HFFc6 (cell line): ENCODE results near the gene SNX11. TPM values are rescaled to one million over a fixed set of nuclear protein-coding genes. Genes with fewer than 3 reads are reported as not detected.

ENCODE experiments used
- DNase-seq: peaks from one replicate; pipeline ENCODE4 v3.0.0-alpha.2; 2018
- H3K27ac Mint-ChIP-seq: 2 replicates; pipeline ENCODE4 v1.8.0; 2020; ENCODE audit warnings: mild to moderate bottlenecking, mixed read lengths
- H3K27me3 Mint-ChIP-seq: 2 replicates; pipeline ENCODE4 v1.8.0; 2021; ENCODE audit warnings: mild to moderate bottlenecking, moderate library complexity, mixed read lengths; ENCODE audit not compliant: insufficient read depth
- H3K36me3 Mint-ChIP-seq: 2 replicates; pipeline ENCODE4 v1.8.0; 2021; ENCODE audit warnings: low read depth, mixed read lengths
- H3K4me1 Mint-ChIP-seq: 2 replicates; pipeline ENCODE4 v1.8.0; 2020; ENCODE audit warnings: low read depth, mixed read lengths
- H3K4me3 Mint-ChIP-seq: 2 replicates; pipeline ENCODE4 v1.8.0; 2020; ENCODE audit warnings: mild to moderate bottlenecking, moderate library complexity, mixed read lengths
- H3K9me3 Mint-ChIP-seq: 2 replicates; pipeline ENCODE4 v1.8.0; 2020; ENCODE audit warnings: mild to moderate bottlenecking, mixed read lengths
- microRNA-seq: library from miRNA; unstranded; fragments of <30 nt; microRNA quantifications from one replicate; pipeline ENCODE4, GENCODE V29; 2019
- total RNA-seq, 6 experiments: library from RNA; stranded (reverse); fragmentation: NEBNext Ultra II Directional; extraction: Animal tissue kit (Norgen Biotek cat#: 25700); gene quantifications; 2 replicates in 1 of 6; 3 replicates in 5 of 6; pipeline ENCODE4 v1.2.3, GENCODE V29; 2021
- TF ChIP-seq, protein P1 (sequence below): fragments of 200-600 bp; sonication (generic); IDR thresholded peaks from 2 replicates; pipeline ENCODE4 v1.5.0; 2021; ENCODE audit warnings: antibody characterized with exemption, mild to moderate bottlenecking

The SNX11 gene
- total RNA-seq, 6 experiments from 2014 or later, result 16.5 to 21.9 (median 19.6) TPM

DNA sequence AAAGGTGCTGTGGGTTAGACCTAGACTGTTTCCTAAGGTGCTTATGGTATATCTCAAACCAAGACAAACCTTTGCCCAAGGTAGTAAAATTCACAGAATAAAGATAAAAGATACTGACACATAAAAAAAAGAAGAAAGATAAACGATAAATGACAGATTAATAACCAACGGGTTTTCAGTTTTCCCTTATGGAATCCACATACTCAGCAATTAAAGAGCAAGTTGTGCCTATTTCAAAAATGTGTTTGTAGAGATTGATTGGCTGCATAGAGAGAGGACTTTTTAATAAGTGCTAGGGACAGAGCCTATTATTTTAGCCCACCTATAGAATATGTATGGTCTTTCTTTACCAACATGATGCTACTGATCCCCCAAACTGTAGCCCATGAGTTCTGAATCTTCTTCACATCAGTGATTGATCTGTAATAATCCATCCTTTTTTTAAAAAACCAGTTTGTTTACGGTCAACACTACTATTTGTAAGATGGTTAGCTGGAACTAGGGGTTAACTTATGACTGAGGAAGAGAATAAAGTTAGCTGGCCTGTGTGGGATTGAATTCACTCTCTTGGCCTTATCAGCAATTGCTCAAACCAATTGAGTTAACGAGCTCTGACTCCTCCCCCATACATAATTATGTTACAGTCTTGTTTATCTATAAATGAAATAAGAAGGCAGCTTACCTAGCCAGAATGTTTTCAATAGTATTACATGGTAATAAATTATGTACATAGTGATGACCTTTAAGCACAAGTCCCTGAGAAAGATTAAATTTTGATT lies 53.8 kb downstream of the SNX11 start:
- no peaks in the 10 kb centered on the region for H3K9me3 Mint-ChIP-seq
- TF ChIP-seq, protein P1, sequence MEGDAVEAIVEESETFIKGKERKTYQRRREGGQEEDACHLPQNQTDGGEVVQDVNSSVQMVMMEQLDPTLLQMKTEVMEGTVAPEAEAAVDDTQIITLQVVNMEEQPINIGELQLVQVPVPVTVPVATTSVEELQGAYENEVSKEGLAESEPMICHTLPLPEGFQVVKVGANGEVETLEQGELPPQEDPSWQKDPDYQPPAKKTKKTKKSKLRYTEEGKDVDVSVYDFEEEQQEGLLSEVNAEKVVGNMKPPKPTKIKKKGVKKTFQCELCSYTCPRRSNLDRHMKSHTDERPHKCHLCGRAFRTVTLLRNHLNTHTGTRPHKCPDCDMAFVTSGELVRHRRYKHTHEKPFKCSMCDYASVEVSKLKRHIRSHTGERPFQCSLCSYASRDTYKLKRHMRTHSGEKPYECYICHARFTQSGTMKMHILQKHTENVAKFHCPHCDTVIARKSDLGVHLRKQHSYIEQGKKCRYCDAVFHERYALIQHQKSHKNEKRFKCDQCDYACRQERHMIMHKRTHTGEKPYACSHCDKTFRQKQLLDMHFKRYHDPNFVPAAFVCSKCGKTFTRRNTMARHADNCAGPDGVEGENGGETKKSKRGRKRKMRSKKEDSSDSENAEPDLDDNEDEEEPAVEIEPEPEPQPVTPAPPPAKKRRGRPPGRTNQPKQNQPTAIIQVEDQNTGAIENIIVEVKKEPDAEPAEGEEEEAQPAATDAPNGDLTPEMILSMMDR, result no peak
- no peak overlapping the region for H3K4me3 Mint-ChIP-seq
- DNase-seq, result no peak
- no peaks in the 10 kb centered on the region for H3K36me3 Mint-ChIP-seq
- H3K4me1 Mint-ChIP-seq, result no peaks in the 10 kb centered on the region
- peaks cover 37% of the 10 kb centered on the region for H3K27me3 Mint-ChIP-seq
- H3K27ac Mint-ChIP-seq, result no peak overlapping the region

DNA sequence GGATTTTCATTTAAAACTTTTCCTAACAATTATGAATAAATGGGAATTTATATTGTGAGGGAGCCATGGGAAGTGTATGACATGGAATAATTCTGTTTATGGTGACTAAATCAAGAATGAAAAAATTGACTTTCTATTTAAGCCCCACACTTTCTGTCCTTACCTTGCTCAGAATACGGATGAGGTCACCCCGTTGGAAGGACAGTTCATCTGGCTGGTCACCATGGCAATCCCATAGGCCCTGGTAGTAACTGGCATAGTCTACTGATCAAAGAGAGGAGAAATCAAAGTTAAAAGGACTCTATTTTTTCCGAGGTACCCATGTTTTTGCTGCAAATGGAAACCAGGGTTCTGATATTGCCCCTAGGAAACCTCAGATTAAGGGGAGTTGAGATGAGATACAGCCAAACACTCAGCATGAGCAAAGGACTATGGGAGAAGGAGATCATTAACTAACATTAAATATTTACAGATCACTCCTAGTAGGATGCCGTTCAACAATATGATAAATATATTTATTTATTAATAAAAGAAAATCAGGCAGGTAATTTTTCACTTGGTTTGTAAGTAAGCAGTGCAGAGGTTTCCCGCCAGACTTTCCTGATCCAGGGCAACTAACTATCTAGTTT lies 54.9 kb downstream of the SNX11 start:
- Mint-ChIP-seq H3K27me3 (peaks cover 43% of the 10 kb centered on the region), H3K4me3 (no peak overlapping the region), H3K9me3 (no peaks in the 10 kb centered on the region), H3K36me3 (no peaks in the 10 kb centered on the region), H3K4me1 (no peaks in the 10 kb centered on the region), H3K27ac (no peak overlapping the region)
- DNase-seq, result no peak
- TF ChIP-seq, protein P1, result no peak

DNA sequence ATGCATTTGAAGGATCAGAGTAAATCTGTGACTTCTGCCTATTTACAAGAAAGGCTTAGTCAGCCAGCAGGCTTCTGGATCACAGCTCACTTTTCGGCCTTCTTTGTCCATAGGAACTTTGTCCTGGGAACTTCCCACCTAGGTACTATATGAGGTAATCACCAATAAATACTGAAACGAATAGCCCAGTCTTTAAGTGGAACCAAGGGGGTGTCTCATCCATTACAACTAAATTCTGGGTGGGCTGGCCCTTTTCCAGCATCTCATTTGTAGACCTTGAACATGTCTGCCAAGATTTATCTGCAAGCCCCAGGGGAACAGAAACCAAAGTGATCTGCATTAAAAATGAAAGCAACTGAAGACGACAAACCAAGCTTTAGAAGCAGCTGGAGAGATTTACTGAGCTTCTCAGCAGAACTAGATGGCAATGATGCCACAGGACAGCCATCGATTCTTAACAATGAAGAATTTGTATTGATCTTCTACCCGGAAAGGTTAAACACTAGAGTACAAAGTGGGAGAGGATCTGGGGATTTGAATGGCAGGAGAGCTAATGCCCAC lies 55.5 kb downstream of the SNX11 start:
- H3K27me3 Mint-ChIP-seq, result peaks cover 47% of the 10 kb centered on the region
- H3K27ac Mint-ChIP-seq, result no peak overlapping the region
- DNase-seq, result no peak
- H3K4me3 Mint-ChIP-seq, result peak overlapping the region; percentile 2; the same call in 1 of the 2 replicates
- no peaks in the 10 kb centered on the region for H3K4me1 Mint-ChIP-seq
- no peaks in the 10 kb centered on the region for H3K9me3 Mint-ChIP-seq
- H3K36me3 Mint-ChIP-seq, result no peaks in the 10 kb centered on the region
- TF ChIP-seq, protein P1, result no peak

DNA sequence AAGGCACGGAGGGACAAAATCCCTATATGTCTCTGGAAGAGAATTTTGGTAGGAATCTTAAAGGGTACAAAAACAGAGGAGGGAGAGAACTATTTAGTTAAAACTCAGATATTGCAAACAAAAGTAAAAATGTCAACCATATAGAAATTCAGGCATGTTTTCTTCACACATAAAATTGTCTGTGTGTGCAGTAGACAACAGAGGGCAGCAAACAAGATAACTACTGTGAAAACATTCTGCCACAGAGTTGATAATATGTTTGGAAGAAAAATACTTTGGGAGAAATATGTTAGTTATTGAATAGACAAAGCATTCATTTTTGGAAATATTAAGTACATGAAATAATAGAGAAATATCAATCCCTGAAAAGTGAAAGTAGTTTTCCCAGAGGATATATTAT lies 56.2 kb downstream of the SNX11 start:
- H3K27ac Mint-ChIP-seq, result no peak overlapping the region
- TF ChIP-seq, protein P1, result peak; percentile 48
- no peaks in the 10 kb centered on the region for H3K36me3 Mint-ChIP-seq
- no peaks in the 10 kb centered on the region for H3K4me1 Mint-ChIP-seq
- peaks cover 42% of the 10 kb centered on the region for H3K27me3 Mint-ChIP-seq
- DNase-seq, result no peak
- no peaks in the 10 kb centered on the region for H3K9me3 Mint-ChIP-seq
- H3K4me3 Mint-ChIP-seq, result no peak overlapping the region

DNA sequence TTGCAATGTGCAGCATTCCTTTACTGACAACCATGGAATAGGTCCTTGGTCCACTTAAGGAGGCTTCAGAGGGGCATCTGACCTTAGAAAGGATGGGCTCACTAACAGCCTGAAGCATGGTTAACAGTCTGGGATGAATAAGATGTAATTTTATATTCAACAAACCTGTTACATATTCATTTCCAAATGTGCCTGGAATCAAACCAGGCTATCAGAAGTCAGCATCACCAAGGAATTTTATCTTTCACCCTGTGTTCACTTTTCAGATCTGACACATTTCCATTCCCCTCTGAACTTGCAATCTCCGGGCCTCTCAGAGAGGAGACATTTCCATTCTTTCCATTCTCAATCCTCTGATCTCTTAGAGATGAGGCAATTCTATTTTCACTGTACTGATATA lies 62.4 kb downstream of the SNX11 start:
- TF ChIP-seq, protein P1, result no peak
- DNase-seq, result no peak
- H3K27ac Mint-ChIP-seq, result no peak overlapping the region
- no peak overlapping the region for H3K4me3 Mint-ChIP-seq
- no peaks in the 10 kb centered on the region for H3K36me3 Mint-ChIP-seq
- H3K27me3 Mint-ChIP-seq, result peaks cover 37% of the 10 kb centered on the region
- H3K9me3 Mint-ChIP-seq, result no peaks in the 10 kb centered on the region
- peaks cover 3% of the 10 kb centered on the region for H3K4me1 Mint-ChIP-seq

Small RNA genes within 50 kb of the gene (microRNA-seq; reads per million reads assigned to microRNA genes)
- not detected for gene MIR1203

Other genes with a start within 250 kb of the SNX11 start
- gene SP2, start 211.5 kb upstream of the SNX11 start, total RNA-seq, result 10 to 100 TPM; 10.7 to 17.5 (median 16.4) TPM
- 10 to 100 TPM; 46.0 to 55.5 (median 51.1) TPM for gene PNPO, start 166.2 kb upstream of the SNX11 start, total RNA-seq
- not detected for gene PRR15L, start 149.9 kb upstream of the SNX11 start, total RNA-seq
- gene CDK5RAP3, start 136.7 kb upstream of the SNX11 start, total RNA-seq, result 10 to 100 TPM; 78.4 to 91.3 (median 81.8) TPM
- gene COPZ2, start 70.0 kb upstream of the SNX11 start, total RNA-seq, result 100 to 1,000 TPM; 209 to 260 (median 211) TPM
- gene NFE2L1, start 59.4 kb upstream of the SNX11 start, total RNA-seq, result 100 to 1,000 TPM; 181 to 207 (median 193) TPM
- 10 to 100 TPM; 62.2 to 82.1 (median 74.0) TPM for gene CBX1, start 6.3 kb upstream of the SNX11 start, total RNA-seq